Activated CD8-positive, alpha-beta memory T cell treated with anti-CD3 and anti-CD28 coated beads, Interleukin-2, amount 50 U/mL, for 1 hour (primary cell): ENCODE results near the gene IFNK.

Source experiments
- DNase-seq: peaks from one replicate; pipeline ENCODE4 v3.0.0-alpha.2; 2020; ENCODE audit errors: extremely low read depth

The IFNK gene

DNA sequence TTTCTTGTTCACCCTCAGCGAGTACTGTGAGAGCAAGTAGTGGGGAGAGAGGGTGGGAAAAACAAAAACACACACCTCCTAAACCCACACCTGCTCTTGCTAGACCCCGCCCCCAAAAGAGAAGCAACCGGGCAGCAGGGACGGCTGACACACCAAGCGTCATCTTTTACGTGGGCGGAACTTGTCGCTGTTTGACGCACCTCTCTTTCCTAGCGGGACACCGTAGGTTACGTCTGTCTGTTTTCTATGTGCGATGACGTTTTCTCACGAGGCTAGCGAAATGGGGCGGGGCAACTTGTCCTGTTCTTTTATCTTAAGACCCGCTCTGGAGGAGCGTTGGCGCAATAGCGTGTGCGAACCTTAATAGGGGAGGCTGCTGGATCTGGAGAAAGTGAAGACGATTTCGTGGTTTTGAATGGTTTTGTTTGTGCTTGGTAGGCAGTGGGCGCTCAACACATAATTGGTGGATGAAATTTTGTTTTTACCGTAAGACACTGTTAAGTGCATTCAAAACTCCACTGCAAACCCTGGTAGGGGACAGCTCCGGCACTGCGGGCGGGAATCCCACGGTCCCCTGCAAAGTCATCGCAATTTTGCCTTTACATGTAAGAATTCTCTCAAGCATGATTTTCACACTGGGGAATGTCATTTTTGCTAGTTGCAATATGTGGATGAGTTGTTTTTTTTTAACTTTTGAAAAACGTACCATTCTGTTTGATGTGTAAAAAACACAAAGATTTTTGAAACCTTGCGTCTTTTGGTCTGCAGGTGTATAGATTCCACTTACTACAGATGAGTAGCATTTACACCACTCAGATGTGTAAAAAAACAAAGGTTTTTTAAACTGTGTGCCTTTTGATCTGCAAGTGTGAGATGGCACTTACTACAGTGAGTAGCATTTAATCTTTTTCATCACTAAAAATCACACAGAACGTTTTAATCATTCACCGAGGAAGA, 49.8 kb downstream of the IFNK start:
- peak; percentile 98 for DNase-seq
